Measurements from ENCODE around the gene TPSB2.
"Not testable (repeated sequence)": the region's sequence is repeated elsewhere in the genome, so short reads cannot be mapped to it uniquely, and the experiment has no call there.

The TPSB2 gene

DNA sequence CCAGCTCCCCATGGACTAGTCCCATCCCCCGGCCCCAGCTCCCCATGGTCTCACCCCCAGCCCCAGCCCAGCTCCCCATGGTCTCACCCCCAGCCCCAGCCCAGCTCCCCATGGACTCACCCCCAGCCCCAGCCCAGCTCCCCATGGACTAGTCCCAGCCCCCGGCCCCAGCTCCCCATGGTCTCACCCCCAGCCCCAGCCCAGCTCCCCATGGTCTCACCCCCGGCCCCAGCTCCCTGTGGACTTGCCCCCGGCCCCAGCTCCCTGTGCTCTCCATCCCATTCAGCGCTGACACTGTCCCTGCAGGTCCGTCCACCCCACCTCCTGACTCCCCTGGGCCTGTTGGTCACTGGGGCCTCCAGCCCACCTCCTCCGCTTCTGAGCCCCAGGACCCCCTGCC, 1.3 kb upstream of the TPSB2 start:
- not testable (repeated sequence) for H3K9me3 ChIP-seq (ENCODE audit: control insufficient read depth, low read depth, low read length); H3K36me3 ChIP-seq (ENCODE audit: control insufficient read depth, low read depth, low read length); H3K27me3 ChIP-seq (ENCODE audit: control insufficient read depth, insufficient read depth, low read length); H3K4me1 ChIP-seq (ENCODE audit: control insufficient read depth, low read depth, low read length); H3K27ac ChIP-seq (ENCODE audit: low read length); H3K4me3 ChIP-seq (ENCODE audit: low read length); H3K9ac ChIP-seq (ENCODE audit: low read length)

DNA sequence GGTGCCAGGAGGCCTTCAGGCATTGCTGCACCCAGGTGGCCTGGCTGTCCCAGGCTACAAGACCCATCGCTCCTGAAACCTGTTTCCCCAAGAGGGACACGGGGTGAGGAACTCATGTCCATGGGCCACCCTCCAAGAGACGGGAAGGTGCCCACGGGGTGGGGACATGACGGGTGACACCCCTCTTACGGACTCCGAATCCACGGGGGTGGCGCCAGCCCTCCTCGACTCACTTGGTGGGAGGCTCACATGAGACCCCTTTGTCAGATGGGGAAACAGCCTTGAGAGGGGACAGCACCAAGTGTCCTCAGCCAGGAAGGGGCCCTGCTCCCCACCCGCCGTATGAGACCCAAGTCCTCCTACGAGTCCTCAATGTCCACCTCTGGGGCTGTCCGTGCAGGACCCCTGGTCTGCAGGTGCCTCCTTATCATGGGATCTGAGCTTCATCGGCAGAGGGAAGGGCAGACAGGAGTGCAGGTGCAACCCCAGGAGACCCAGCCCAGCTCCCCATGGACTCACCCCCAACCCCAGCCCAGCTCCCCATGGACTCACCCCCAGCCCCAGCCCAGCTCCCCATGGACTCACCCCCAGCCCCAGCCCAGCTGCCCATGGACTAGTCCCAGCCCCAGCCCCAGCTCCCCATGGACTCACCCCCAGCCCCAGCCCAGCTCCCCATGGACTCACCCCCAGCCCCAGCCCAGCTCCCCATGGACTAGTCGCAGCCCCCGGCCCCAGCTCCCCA, 658 bp upstream of the TPSB2 start:
- not testable (repeated sequence) for H3K27ac ChIP-seq (ENCODE audit: low read length); H3K27me3 ChIP-seq (ENCODE audit: control insufficient read depth, insufficient read depth, low read length); H3K4me3 ChIP-seq (ENCODE audit: low read length); H3K36me3 ChIP-seq (ENCODE audit: control insufficient read depth, low read depth, low read length); H3K4me1 ChIP-seq (ENCODE audit: control insufficient read depth, low read depth, low read length); H3K9me3 ChIP-seq (ENCODE audit: control insufficient read depth, low read depth, low read length); H3K9ac ChIP-seq (ENCODE audit: low read length)

GRCh38 chr16:1229476-1229875, 508 bp downstream of the TPSB2 start:
- H3K9ac ChIP-seq (ENCODE audit: low read length); H3K4me1 ChIP-seq (ENCODE audit: control insufficient read depth, low read depth, low read length); H3K4me3 ChIP-seq (ENCODE audit: low read length); H3K27ac ChIP-seq (ENCODE audit: low read length); H3K9me3 ChIP-seq (ENCODE audit: control insufficient read depth, low read depth, low read length); H3K36me3 ChIP-seq (ENCODE audit: control insufficient read depth, low read depth, low read length); H3K27me3 ChIP-seq (ENCODE audit: control insufficient read depth, insufficient read depth, low read length): not testable (repeated sequence)

DNA sequence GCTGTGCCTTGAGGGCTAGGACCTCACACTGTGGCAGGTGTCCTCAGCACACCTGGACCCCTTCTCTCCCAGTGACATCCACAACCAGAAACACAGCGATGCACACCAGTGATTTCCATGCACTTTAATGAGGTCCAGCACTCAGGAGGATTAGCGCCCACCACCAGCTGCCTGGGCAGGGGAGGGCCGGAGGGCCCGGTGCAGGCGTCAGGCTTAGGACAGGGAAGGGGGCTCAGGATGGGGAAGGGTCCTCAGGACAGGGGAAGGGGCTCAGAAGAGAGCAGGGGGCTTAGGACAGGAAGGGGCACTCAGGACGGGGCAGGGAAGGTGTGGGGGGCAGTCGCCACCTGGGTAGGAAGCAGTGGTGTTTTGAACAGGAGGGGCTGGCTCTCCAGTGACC, 1.8 kb downstream of the TPSB2 start:
- H3K4me3 ChIP-seq (ENCODE audit: low read length); H3K36me3 ChIP-seq (ENCODE audit: control insufficient read depth, low read depth, low read length); H3K9me3 ChIP-seq (ENCODE audit: control insufficient read depth, low read depth, low read length); H3K27me3 ChIP-seq (ENCODE audit: control insufficient read depth, insufficient read depth, low read length); H3K9ac ChIP-seq (ENCODE audit: low read length); H3K4me1 ChIP-seq (ENCODE audit: control insufficient read depth, low read depth, low read length); H3K27ac ChIP-seq (ENCODE audit: low read length): not testable (repeated sequence)

DNA sequence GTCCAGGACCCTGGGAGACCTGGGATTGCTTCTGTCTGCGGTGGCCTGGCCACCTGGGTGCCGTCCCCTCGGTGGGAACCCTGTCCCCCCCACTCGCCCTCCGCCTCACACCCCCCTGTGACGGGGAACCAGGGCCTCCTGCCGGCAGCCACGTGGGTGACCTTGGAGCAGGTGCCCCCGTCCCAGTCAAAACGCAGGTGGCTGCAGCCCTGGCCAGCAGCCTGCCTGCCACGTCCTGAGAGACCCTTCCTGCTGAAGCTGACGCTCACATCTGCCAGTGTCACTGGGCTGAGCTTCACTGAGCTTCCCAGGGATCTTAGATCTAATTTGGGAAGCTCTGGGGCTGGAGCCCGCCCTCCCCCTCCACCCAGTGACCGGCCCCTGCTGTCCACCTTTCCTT, 3.3 kb downstream of the TPSB2 start:
- not testable (repeated sequence) for H3K36me3 ChIP-seq (ENCODE audit: control insufficient read depth, low read depth, low read length); H3K9me3 ChIP-seq (ENCODE audit: control insufficient read depth, low read depth, low read length); H3K27me3 ChIP-seq (ENCODE audit: control insufficient read depth, insufficient read depth, low read length); H3K27ac ChIP-seq (ENCODE audit: low read length); H3K9ac ChIP-seq (ENCODE audit: low read length); H3K4me3 ChIP-seq (ENCODE audit: low read length); H3K4me1 ChIP-seq (ENCODE audit: control insufficient read depth, low read depth, low read length)

DNA sequence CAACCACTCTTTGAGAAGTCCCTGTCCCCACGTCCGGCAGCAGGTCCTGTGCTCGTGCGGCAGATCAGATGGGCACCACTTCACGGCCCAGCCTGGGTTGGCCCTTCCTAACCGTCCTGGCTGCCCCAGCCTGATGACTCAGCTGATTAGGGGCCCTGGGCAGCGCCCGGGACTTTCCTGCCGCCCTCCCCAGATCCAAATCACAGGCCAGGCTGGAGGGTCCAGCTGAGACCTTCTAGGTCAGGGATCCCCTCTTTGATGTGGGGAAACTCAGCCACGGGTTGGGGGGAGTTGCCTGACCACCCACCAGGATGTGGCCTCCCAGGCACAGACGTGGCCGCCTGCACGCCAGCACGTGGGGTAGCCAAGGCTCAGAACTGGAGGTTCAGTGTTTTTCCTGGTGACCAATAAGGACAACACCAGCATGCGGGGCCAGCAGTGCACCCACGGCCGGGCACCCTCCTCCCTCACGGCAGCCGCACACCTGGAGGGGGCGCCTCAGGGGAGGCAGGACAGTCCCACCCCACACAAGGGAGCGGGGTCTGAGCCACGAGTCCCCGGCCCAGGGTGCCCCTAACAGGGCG, 4.2 kb downstream of the TPSB2 start:
- H3K9ac ChIP-seq (ENCODE audit: low read length); H3K9me3 ChIP-seq (ENCODE audit: control insufficient read depth, low read depth, low read length); H3K36me3 ChIP-seq (ENCODE audit: control insufficient read depth, low read depth, low read length); H3K27me3 ChIP-seq (ENCODE audit: control insufficient read depth, insufficient read depth, low read length); H3K27ac ChIP-seq (ENCODE audit: low read length); H3K4me3 ChIP-seq (ENCODE audit: low read length); H3K4me1 ChIP-seq (ENCODE audit: control insufficient read depth, low read depth, low read length): not testable (repeated sequence)

DNA sequence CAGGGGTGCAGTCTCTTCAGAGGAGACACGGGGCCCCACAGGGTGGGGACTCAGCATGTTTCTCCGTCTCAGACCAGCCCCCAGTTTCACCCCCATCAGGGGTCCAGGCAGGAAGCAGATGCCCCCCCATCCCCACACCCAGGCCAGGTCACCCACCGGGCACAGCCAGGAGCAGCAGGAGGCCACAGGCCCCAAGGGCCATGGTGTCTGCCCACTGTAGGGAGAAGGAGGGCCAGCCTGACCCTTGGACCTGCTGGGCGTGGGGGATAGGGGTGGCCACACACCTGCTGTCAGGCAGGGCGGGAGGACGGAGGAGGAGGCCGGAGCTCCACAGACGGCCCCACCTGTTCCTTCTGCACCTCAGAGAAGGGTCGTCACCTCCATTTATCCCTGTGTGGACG, 4.9 kb downstream of the TPSB2 start, which contains the start of gene TPSG1:
TPSG1 (minus strand) TSS at position 218 of the 401 bp plus-strand sequence; CDS start at position 202, 16 bp downstream.
- no peaks in the 10 kb centered on the region for H3K9me3 ChIP-seq (ENCODE audit: control insufficient read depth, low read depth, low read length)
- no peak within 1 kb of the TSS for H3K9ac ChIP-seq (ENCODE audit: low read length)
- peaks cover 7% of the 10 kb centered on the region for H3K27me3 ChIP-seq (ENCODE audit: control insufficient read depth, insufficient read depth, low read length)
- H3K4me1 ChIP-seq (ENCODE audit: control insufficient read depth, low read depth, low read length): no peaks in the 10 kb centered on the region
- no peak within 1 kb of the TSS for H3K27ac ChIP-seq (ENCODE audit: low read length)
- H3K36me3 ChIP-seq (ENCODE audit: control insufficient read depth, low read depth, low read length): no peaks in the 10 kb centered on the region
- H3K4me3 ChIP-seq (ENCODE audit: low read length): no peak within 1 kb of the TSS

DNA sequence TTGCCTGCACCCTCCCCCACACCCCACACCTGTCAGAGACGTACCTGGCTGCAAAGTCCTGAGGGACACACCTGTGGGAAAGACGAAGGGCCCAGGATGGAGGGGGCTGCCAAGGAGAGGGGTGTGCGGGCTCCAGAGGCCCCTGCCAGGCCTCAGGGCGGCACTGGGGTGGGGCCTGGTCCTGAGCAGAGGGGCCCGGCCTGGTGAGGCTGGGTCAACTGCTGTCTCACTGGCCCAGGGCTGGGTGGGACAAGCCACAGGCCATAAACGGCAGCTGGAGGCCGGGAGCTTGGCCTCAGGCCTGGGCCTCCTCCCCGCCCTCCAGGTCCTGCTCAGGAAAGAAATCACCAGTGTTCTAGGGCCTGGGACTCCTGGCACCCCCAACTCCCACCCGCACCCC, 5.4 kb downstream of the TPSB2 start:
- H3K27ac ChIP-seq (ENCODE audit: low read length): no peak overlapping the region
- H3K27me3 ChIP-seq (ENCODE audit: control insufficient read depth, insufficient read depth, low read length): peaks cover 7% of the 10 kb centered on the region
- no peak overlapping the region for H3K9ac ChIP-seq (ENCODE audit: low read length)
- no peaks in the 10 kb centered on the region for H3K4me1 ChIP-seq (ENCODE audit: control insufficient read depth, low read depth, low read length)
- H3K36me3 ChIP-seq (ENCODE audit: control insufficient read depth, low read depth, low read length): peaks cover 1% of the 10 kb centered on the region
- no peak overlapping the region for H3K4me3 ChIP-seq (ENCODE audit: low read length)
- H3K9me3 ChIP-seq (ENCODE audit: control insufficient read depth, low read depth, low read length): no peaks in the 10 kb centered on the region

- H3K27ac ChIP-seq (ENCODE audit: low read length): no peak overlapping the region
- H3K36me3 ChIP-seq (ENCODE audit: control insufficient read depth, low read depth, low read length): peaks cover 3% of the 10 kb centered on the region
- peaks cover 7% of the 10 kb centered on the region for H3K27me3 ChIP-seq (ENCODE audit: control insufficient read depth, insufficient read depth, low read length)
- H3K9ac ChIP-seq (ENCODE audit: low read length): no peak overlapping the region
- no peaks in the 10 kb centered on the region for H3K4me1 ChIP-seq (ENCODE audit: control insufficient read depth, low read depth, low read length)
- H3K4me3 ChIP-seq (ENCODE audit: low read length): no peak overlapping the region
- H3K9me3 ChIP-seq (ENCODE audit: control insufficient read depth, low read depth, low read length): no peaks in the 10 kb centered on the region
These were observed 6.4 kb downstream of the TPSB2 start for GRCh38 chr16:1223355-1224214.

DNA sequence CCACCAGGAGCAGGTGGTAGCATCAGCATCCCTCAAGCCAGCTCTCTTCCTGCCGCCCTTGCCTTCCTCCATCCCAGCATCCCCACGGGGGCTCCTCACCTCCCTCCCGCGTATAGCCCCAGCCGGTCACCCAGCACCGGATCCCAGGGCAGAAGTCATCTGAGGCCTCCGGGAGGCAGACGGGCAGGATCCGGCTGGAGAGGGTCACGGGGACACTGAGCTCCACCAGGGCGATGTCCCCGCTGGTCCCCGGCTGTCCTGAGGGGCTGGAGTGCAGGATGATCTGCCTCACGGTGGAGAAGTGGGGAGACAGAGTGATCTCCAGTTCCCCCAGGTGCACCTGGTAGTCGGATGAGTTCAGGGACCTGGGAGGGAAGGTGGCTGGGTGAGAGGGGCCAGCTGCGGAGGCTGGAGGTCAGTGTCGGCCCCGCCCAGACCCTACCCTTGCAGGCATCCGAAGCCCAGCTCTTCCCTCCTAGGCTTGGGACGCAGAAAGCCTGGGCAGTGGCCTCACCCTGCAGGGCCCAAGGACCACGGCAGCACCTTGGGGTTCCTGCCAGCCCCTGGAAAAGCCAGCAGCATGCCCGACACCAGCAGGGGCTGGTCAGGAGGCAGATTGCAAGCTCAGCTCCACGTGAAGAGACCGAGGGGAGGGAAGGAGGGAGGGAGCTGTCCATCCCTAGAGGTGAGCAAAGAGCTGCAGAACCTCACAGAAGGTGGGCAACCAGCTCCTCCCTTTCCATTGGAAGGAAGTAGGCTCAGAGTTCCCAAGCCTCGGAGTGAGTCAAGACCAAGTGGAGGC, 7.2 kb downstream of the TPSB2 start:
- H3K27me3 ChIP-seq (ENCODE audit: control insufficient read depth, insufficient read depth, low read length): peaks cover 7% of the 10 kb centered on the region
- no peak overlapping the region for H3K27ac ChIP-seq (ENCODE audit: low read length)
- H3K4me1 ChIP-seq (ENCODE audit: control insufficient read depth, low read depth, low read length): no peaks in the 10 kb centered on the region
- no peaks in the 10 kb centered on the region for H3K9me3 ChIP-seq (ENCODE audit: control insufficient read depth, low read depth, low read length)
- no peak overlapping the region for H3K4me3 ChIP-seq (ENCODE audit: low read length)
- H3K36me3 ChIP-seq (ENCODE audit: control insufficient read depth, low read depth, low read length): peaks cover 3% of the 10 kb centered on the region
- no peak overlapping the region for H3K9ac ChIP-seq (ENCODE audit: low read length)

Measured in iPS-18a (cell line).